ENCODE results near the gene UCN2. TPM values are rescaled to one million over a fixed set of nuclear protein-coding genes. Genes with fewer than 3 reads are reported as not detected.

The UCN2 gene
- total RNA-seq, 6 experiments from 2014 or later: 4.3 to 6.4 (median 5.0) TPM

DNA sequence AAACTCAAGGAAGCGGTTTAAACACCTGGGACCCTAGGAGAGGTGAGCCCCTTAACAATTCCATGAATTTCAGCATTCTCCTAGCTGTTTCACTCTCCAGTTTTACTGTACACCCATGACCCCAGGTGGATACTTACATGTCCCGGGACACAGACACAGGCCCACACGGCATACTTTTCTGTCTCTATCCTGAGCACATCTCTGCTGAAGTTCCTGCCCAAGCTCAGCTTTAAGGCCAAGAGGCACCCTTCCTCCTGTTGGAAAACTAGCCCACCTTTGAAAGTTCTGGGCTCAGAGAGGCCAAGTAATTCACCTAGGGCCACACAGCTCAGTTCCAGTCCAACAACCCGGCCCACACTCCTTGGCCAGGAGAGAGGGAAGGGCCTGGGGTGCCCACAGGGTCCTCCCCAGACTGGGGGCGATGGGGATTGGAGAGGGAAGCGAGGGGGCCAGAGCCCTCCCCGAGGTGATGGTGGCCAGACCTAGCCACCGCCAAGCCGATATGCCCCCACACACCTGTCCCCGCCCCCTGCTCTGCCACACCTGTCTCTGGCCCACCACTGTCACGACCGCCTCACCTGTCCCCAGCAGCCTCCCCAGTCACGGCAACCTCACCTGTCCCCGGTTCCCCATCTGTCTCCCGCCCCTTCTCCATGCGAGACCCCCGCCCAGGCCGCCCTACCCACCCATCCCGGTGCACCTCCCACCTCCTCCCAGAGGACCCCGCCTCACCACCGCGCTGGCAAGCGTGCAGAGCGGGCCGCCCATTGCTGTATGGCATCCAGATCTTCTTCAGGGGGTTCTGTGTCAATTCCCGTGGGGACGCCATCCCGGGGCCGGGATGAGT lies 7.4 kb downstream of the UCN2 start:
- H3K4me3 Mint-ChIP-seq: peak overlapping the region; percentile 84
- peaks cover 10% of the 10 kb centered on the region for H3K27me3 Mint-ChIP-seq (ENCODE audit: insufficient read depth)
- peaks cover 47% of the 10 kb centered on the region for H3K4me1 Mint-ChIP-seq (ENCODE audit: low read depth)
- no peaks in the 10 kb centered on the region; the same call in 1 of the 2 replicates for H3K9me3 Mint-ChIP-seq
- peak overlapping the region; percentile 69 for H3K27ac Mint-ChIP-seq
- H3K36me3 Mint-ChIP-seq (ENCODE audit: low read depth): peaks cover 1% of the 10 kb centered on the region; the same call in 1 of the 2 replicates
- TF ChIP-seq, protein P1, sequence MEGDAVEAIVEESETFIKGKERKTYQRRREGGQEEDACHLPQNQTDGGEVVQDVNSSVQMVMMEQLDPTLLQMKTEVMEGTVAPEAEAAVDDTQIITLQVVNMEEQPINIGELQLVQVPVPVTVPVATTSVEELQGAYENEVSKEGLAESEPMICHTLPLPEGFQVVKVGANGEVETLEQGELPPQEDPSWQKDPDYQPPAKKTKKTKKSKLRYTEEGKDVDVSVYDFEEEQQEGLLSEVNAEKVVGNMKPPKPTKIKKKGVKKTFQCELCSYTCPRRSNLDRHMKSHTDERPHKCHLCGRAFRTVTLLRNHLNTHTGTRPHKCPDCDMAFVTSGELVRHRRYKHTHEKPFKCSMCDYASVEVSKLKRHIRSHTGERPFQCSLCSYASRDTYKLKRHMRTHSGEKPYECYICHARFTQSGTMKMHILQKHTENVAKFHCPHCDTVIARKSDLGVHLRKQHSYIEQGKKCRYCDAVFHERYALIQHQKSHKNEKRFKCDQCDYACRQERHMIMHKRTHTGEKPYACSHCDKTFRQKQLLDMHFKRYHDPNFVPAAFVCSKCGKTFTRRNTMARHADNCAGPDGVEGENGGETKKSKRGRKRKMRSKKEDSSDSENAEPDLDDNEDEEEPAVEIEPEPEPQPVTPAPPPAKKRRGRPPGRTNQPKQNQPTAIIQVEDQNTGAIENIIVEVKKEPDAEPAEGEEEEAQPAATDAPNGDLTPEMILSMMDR (IDR thresholded peaks at IDR 0.05): no peak
- DNase-seq: no peak

DNA sequence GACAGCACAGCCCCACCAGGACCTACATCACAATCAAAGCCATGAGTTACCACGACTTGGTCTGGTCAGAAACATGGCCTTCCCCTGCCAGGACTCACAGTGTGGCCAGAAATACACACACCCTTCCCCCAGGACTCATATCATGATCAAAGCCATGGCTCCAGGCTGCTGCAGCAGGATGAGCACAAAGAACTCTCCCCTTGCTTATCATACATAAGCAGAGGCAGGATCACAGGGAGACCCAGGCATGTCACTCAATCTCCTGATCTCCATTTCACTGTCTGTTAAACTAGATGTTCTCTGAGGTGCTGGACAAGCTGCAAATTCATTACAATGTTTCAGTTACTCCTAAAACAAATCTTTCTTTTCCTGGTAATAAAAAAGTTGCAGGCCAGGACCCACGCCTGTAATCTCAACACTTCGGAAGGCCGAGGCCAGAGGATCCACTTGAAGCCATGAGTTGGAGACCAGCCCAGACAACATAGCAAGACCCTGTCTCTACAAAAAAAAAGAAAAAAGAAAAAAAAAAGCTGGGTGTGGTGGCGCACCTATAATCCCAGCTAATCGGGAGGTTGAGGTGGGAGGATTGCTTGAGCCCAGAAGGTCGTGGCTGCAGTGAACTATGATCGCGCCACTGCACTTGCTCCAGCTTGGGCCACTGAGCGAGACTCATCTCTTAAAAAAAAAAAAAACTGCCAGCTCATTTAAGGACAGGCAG lies 8.2 kb downstream of the UCN2 start:
- Mint-ChIP-seq H3K27ac (peak overlapping the region; percentile 65), H3K4me1 (ENCODE audit: low read depth) (peaks cover 39% of the 10 kb centered on the region), H3K36me3 (ENCODE audit: low read depth) (no peaks in the 10 kb centered on the region), H3K27me3 (ENCODE audit: insufficient read depth) (peaks cover 12% of the 10 kb centered on the region), H3K4me3 (peak overlapping the region; percentile 84), H3K9me3 (no peaks in the 10 kb centered on the region; the same call in 1 of the 2 replicates)
- TF ChIP-seq, protein P1 (IDR thresholded peaks at IDR 0.05): no peak
- no peak for DNase-seq

DNA sequence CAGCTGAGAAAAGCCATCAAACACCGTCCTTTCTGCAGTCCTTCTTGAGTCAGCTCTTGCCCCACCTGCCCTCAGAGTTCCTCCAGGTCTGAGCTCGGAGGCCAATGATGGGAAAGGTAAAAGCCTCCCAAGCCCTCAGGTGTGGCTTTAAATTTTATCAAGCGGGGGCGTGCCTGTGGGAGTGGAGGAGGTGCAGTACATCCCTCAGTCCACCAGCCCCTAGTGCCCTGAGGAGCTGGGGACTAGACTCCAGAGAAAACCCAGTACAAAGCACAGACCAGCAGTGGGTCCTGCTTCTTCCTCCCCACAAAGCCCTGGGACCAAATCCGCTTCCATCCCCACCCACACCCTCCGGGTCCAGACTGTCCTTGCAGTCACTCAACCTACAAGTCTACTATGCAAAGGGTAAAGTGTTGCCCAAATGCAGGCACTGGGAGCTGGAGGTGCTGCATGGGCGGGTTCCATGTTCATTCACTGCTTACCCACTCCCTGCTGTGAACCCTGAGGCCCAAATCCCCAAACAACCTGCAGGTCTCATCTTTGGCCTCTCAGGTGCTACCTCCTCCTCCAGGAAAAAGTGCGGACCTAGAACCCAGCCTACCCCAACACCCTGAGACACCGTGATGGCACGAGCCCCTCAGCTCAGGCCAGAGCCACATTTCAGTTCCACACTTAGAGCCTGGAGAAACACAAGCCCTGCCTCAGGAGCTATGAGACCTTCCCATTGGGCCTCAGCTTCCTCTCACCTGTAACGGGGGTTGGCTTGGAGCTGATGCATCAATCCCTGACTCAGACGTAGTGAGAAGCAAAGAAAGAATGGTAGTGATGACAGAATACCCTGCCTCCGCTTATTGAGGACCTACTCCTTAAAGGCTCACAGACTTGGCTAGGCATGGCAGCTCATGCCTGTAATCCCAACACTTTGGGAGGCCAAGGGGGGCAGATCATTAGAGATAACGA lies 9.4 kb downstream of the UCN2 start:
- TF ChIP-seq, protein P1 (IDR thresholded peaks at IDR 0.05): no peak
- no peak for DNase-seq
- H3K27ac Mint-ChIP-seq: no peak overlapping the region
- no peak overlapping the region for H3K4me3 Mint-ChIP-seq
- peaks cover 5% of the 10 kb centered on the region for H3K27me3 Mint-ChIP-seq (ENCODE audit: insufficient read depth)
- no peaks in the 10 kb centered on the region for H3K36me3 Mint-ChIP-seq (ENCODE audit: low read depth)
- H3K9me3 Mint-ChIP-seq: no peaks in the 10 kb centered on the region
- peaks cover 27% of the 10 kb centered on the region for H3K4me1 Mint-ChIP-seq (ENCODE audit: low read depth)

DNA sequence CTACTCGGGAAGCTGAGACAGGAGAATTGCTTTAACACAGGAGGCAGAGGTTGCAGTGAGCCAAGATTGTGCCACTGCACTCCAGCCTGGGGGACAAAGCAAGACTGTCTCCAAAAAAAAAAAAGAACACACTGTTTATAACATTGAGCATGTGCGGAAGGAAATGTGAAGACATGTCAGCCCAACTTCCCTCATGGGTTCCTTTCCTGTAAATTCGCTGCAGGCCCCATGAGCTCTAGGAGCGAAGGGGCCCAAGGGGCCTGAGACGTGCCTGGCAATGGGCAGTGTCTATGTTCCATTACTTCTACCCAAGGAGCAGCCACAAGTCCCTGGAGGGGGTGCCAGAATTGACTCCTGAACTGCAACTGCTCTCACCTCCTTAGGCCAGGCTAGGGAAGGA lies 10.2 kb downstream of the UCN2 start:
- TF ChIP-seq, protein P1 (IDR thresholded peaks at IDR 0.05): no peak
- H3K27ac Mint-ChIP-seq: no peak overlapping the region
- no peak overlapping the region for H3K4me3 Mint-ChIP-seq
- peaks cover 5% of the 10 kb centered on the region for H3K27me3 Mint-ChIP-seq (ENCODE audit: insufficient read depth)
- H3K4me1 Mint-ChIP-seq (ENCODE audit: low read depth): peaks cover 19% of the 10 kb centered on the region
- no peaks in the 10 kb centered on the region for H3K9me3 Mint-ChIP-seq
- DNase-seq: no peak
- no peaks in the 10 kb centered on the region for H3K36me3 Mint-ChIP-seq (ENCODE audit: low read depth)
